Lung (tissue), 12 donors: ENCODE results near the gene ZNF761. TPM values are rescaled to one million over a fixed set of nuclear protein-coding genes. Genes with fewer than 3 reads are reported as not detected.
"Not testable (repeated sequence)": the region's sequence is repeated elsewhere in the genome, so short reads cannot be mapped to it uniquely, and the experiment has no call there.

Source experiments
- ATAC-seq: fragments of 200-7000 bp; cut with Tn5 transposase; one replicate; pipeline ENCODE4 v1.9.1; 2020; ENCODE audit warnings: moderate number of reproducible peaks; ENCODE audit not compliant: insufficient read depth, low FRiP score
- DNase-seq, 3 donors: peaks; one replicate each; pipeline ENCODE4 v3.0.0-alpha.2; 2013 to 2017
- H3K27ac ChIP-seq, 2 donors: one replicate each; pipeline ENCODE4 v1.5.1; 2013; ENCODE audit warnings: mild to moderate bottlenecking in 2 of 2, moderate library complexity in 2 of 2, control low read depth in 1 of 2, inconsistent platforms in 1 of 2, low read depth in 1 of 2, low read length in 1 of 2
- H3K27me3 ChIP-seq, 3 donors: one replicate each; pipeline ENCODE4 v1.5.1; 2013; ENCODE audit warnings: low read length in 2 of 3; ENCODE audit not compliant: control insufficient read depth in 3 of 3, insufficient read depth in 3 of 3
- H3K36me3 ChIP-seq, 4 donors: one replicate each; pipeline ENCODE4 v1.5.1; 2013; ENCODE audit warnings: low read length in 4 of 4, mild to moderate bottlenecking in 1 of 4, moderate library complexity in 1 of 4; ENCODE audit not compliant: control insufficient read depth in 4 of 4, insufficient read depth in 4 of 4
- H3K4me1 ChIP-seq, 5 donors: one replicate each; pipeline ENCODE4 v1.5.1; 2013; ENCODE audit warnings: low read length in 5 of 5, mild to moderate bottlenecking in 2 of 5, moderate library complexity in 1 of 5; ENCODE audit not compliant: control insufficient read depth in 5 of 5, insufficient read depth in 5 of 5
- H3K4me3 ChIP-seq: one replicate; pipeline ENCODE4 v1.5.1; 2013; ENCODE audit warnings: mild to moderate bottlenecking, control low read depth, moderate library complexity
- H3K9ac ChIP-seq, 2 donors: one replicate each; pipeline ENCODE4 v1.5.1; 2013; ENCODE audit warnings: low read length in 2 of 2, control low read depth in 1 of 2; ENCODE audit not compliant: insufficient read depth in 1 of 2
- H3K9me3 ChIP-seq, 4 donors: one replicate each; pipeline ENCODE4 v1.5.1; 2013; ENCODE audit warnings: low read length in 3 of 4, mild to moderate bottlenecking in 1 of 4, moderate library complexity in 1 of 4; ENCODE audit not compliant: control insufficient read depth in 4 of 4, insufficient read depth in 3 of 4
- CTCF ChIP-seq: IDR thresholded peaks from 2 replicates; pipeline ENCODE4 v1.5.1; 2012; ENCODE audit warnings: mild to moderate bottlenecking; ENCODE audit errors: control extremely low read depth, extremely low read depth
- WGBS, 2 donors: extraction: QIAGEN DNeasy Blood & Tissue Kit; methylation state at CpG; one replicate each; pipeline ENCODE4 v1.1.7; 2013; 5-methylcytosine and 5-hydroxymethylcytosine counted together
- polyA plus RNA-seq, 2 donors: library from polyadenylated mRNA; stranded (reverse); fragments of 200-250 nt; gene quantifications; one replicate each; pipeline ENCODE4 v1.2.1, GENCODE V29; 2013
- total RNA-seq, 2 donors: library from RNA; depleted of rRNA in 1 of 2; stranded (reverse); fragments of >200 nt in 1 of 2; gene quantifications; one replicate each; pipeline ENCODE4 v1.2.1, GENCODE V29; 2014 to 2021
- donor health status: control.
- donor health status: control.
- donor health status: Bipolar disorder and iron deficiency.
- donor health status: healthy.
- donor health status: DM: yes; HTN: yes; CAD: no.

Gene ZNF761
- total and polyA plus RNA-seq, 4 donors, result 6.4 to 11.4 (median 7.2) TPM

GRCh38 chr19:53424968-53425597 is 6.7 kb upstream of the ZNF761 start:
- peak; percentile 94 for ATAC-seq
- Histone ChIP-seq H3K27me3 (no peaks in the 10 kb centered on the region), H3K4me3 (no peak overlapping the region), H3K4me1 (peaks cover 0 to 3% (median 0%) of the 10 kb centered on the region in 5 donors), H3K27ac (no peak overlapping the region), H3K9ac (no peak overlapping the region), H3K9me3 (no peaks in the 10 kb centered on the region), H3K36me3 (peaks cover 0 to 1% (median 0%) of the 10 kb centered on the region in 4 donors)
- TF ChIP-seq CTCF, result peak; percentile 78
- peak; percentile 73 to 87 (median 77) for DNase-seq
- 22% methylated on average over 9 of the region's 9 CpGs for WGBS, 2 donors

DNA sequence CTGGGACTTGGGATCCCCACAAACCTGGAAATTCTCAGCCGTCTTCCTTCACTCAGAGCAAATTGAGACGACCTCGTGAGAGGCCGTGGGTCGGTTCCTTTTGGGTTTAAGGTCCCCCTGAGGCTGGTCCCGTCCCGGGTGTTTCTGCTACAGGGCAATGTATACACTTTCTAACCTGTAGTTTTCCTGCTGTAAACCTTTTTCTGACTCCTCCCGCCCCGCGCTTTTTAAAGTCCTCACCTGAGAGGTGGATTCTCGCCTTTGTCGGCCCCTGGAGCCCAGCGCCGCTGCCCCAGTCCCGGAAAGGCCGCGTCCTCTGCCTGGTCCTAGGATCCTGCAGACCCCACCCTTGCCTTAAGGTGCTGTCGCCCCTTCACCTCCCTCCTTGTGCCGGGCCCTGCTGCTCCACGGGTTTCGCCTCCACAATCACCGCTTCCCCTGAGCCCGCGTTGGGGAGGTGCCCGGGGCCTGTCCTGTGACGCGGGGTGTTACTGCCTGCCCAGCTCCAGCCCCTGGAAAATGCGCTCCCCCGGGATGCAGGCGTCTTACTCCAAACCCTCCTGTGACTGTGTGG is 391 bp downstream of the ZNF761 start:
- Histone ChIP-seq H3K4me1 (peaks cover 0 to 12% (median 0%) of the 10 kb centered on the region in 5 donors), H3K9me3 (no peaks in the 10 kb centered on the region), H3K36me3 (peaks cover 0 to 10% (median 3%) of the 10 kb centered on the region in 4 donors), H3K4me3 (peak overlapping the region; percentile 66), H3K27me3 (no peaks in the 10 kb centered on the region), H3K9ac (peak overlapping the region; percentile 55 to 81), H3K27ac (peak overlapping the region; percentile 57 to 87)
- TF ChIP-seq CTCF, result no peak
- ATAC-seq (peak; percentile 9), DNase-seq (peak in 2 of 3 donors; percentile 16)
- WGBS, 2 donors, result 0 to 1% methylated on average over 30 of the region's 30 CpGs

- not testable (repeated sequence) for ATAC-seq, DNase-seq, H3K4me3 ChIP-seq, H3K27me3 ChIP-seq, H3K27ac ChIP-seq, H3K9ac ChIP-seq, H3K4me1 ChIP-seq
- WGBS, 2 donors, result 88 to 92% methylated on average over 2 of the region's 2 CpGs
- peaks cover 19 to 29% (median 27%) of the 10 kb centered on the region in 4 donors for H3K36me3 ChIP-seq
- H3K9me3 ChIP-seq, result peaks cover 0 to 40% (median 6%) of the 10 kb centered on the region in 4 donors
Measured at GRCh38 chr19:53443809-53444208, 12.0 kb downstream of the ZNF761 start.

DNA sequence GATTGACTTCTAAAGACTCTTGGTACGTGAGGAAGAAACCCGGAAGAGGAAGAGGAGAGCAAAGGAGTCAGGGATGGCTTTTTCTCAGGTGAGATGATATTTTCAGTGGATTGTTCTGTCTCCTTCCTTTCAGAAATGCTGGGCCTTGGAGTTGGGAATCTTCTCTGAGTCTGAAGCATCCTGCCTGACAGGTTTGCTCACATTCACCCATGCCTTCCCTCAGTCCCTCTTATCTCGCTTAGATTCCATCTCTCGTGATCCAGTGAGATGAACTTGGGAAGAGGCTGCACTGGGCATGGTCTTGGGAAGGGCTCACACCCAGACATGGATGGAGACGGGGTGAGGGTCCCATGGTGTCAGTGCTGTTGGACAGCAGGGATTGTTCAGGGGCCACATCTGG is 15.4 kb downstream of the ZNF761 start:
- H3K4me3 ChIP-seq, ATAC-seq, H3K9ac ChIP-seq, H3K4me1 ChIP-seq, H3K27ac ChIP-seq, H3K27me3 ChIP-seq, DNase-seq: not testable (repeated sequence)
- peaks cover 22 to 30% (median 26%) of the 10 kb centered on the region in 4 donors for H3K36me3 ChIP-seq
- H3K9me3 ChIP-seq, result peaks cover 0 to 36% (median 5%) of the 10 kb centered on the region in 4 donors
- 94 to 99% methylated on average over 5 of the region's 5 CpGs for WGBS, 2 donors
